OCI-LY3 (cell line): ENCODE data around the gene LARGE1.

Experiments used
- H2AFZ ChIP-seq: fragments of 200-600, 300-600 bp; shearing (Covaris generic); 2 replicates; pipeline ENCODE4 v1.6.0; 2014; ENCODE audit warnings: antibody characterized with exemption, low read depth, low read length
- H3K27ac ChIP-seq: fragments of 200-600, 300-600 bp; sonication (generic); 2 replicates; pipeline ENCODE4 v1.5.1; 2014; ENCODE audit warnings: mild to moderate bottlenecking, low read length, moderate library complexity, mixed read lengths
- H3K27me3 ChIP-seq: fragments of 200-600, 300-600 bp; sonication (generic); 2 replicates; pipeline ENCODE4 v1.6.1; 2014; ENCODE audit warnings: low read depth, low read length, mixed read lengths
- H3K36me3 ChIP-seq: fragments of 200-600, 300-600 bp; sonication (generic); replicated peaks from 2 replicates; pipeline ENCODE3; 2014; ENCODE audit warnings: low read depth, low read length, mixed read lengths
- H3K4me1 ChIP-seq: fragments of 300-600, 200-600 bp; sonication (generic); 2 replicates; pipeline ENCODE4 v1.6.1; 2014; ENCODE audit warnings: low read length, mixed read lengths
- H3K4me2 ChIP-seq: fragments of 200-600, 300-600 bp; sonication (generic); 2 replicates; pipeline ENCODE4 v1.6.1; 2014; ENCODE audit warnings: low read length, mixed read lengths
- H3K4me3 ChIP-seq: fragments of 300-600, 200-600 bp; sonication (generic); 2 replicates; pipeline ENCODE4 v1.5.1; 2014; ENCODE audit warnings: antibody characterized with exemption, mild to moderate bottlenecking, low read length, moderate library complexity
- H3K79me2 ChIP-seq: fragments of 300-600, 200-600 bp; shearing (Covaris generic); 2 replicates; pipeline ENCODE4 v1.6.1; 2014; ENCODE audit warnings: mild to moderate bottlenecking, low read length, mixed read lengths
- H3K9ac ChIP-seq: fragments of 300-600, 200-600 bp; shearing (Covaris generic); 2 replicates; pipeline ENCODE4 v1.6.0; 2014; ENCODE audit warnings: mild to moderate bottlenecking, low read length, moderate library complexity
- H3K9me3 ChIP-seq: fragments of 200-600, 300-600 bp; shearing (Covaris generic); 2 replicates; pipeline ENCODE4 v1.6.1; 2014; ENCODE audit warnings: low read length, mixed read lengths; ENCODE audit not compliant: insufficient read depth
- H4K20me1 ChIP-seq: fragments of 200-600, 300-600 bp; sonication (generic); 2 replicates; pipeline ENCODE4 v1.6.1; 2016; ENCODE audit warnings: low read length, mixed read lengths; ENCODE audit not compliant: insufficient read depth
- EZH2phosphoT487 ChIP-seq: fragments of 200-600 bp; shearing (Covaris generic); IDR thresholded peaks from 2 replicates; pipeline ENCODE4 v1.6.1; 2018; ENCODE audit warnings: antibody characterized with exemption, mixed run types, low read depth
- TF ChIP-seq, protein P1 (sequence below): fragments of 200-600, 300-600 bp; sonication (generic); IDR thresholded peaks from 2 replicates; pipeline ENCODE4 v1.5.1; 2014; ENCODE audit warnings: antibody characterized with exemption, low read length, low read depth

LARGE1 gene

DNA sequence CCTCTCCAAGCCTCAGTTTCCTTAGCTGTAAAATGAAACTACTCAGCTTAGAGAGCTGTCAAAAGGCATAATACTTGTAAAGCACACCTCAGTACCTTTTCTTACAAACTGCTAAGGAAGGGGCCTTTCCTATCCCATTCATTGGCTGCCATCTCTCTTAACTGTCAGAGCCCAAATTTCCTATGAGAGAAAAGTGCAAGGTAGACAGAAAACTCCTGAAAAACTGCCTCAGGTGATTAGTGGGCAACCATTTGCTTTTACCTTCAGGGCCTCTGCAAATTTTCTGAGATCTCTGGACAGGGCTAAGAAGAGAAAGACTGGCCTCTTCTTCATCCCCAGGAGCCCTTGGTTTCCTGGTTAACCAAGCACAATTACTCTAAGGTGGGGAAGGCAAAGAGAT is 13.8 kb downstream of the LARGE1 start:
- H3K36me3 ChIP-seq, result peaks cover 16% of the 10 kb centered on the region

GRCh38 chr22:33903012-33903411 is 17.3 kb downstream of the LARGE1 start:
- H3K79me2 ChIP-seq, result peaks cover 89% of the 10 kb centered on the region
- no peaks in the 10 kb centered on the region for H3K9me3 ChIP-seq
- peaks cover 56% of the 10 kb centered on the region for H4K20me1 ChIP-seq

More for the DNA sequence above, 13.8 kb downstream of the LARGE1 start:
- Histone ChIP-seq H3K27ac (no peak overlapping the region), H2AFZ (no peak overlapping the region), H3K4me2 (no peak overlapping the region), H3K27me3 (no peaks in the 10 kb centered on the region), H3K4me3 (no peak overlapping the region), H3K4me1 (no peaks in the 10 kb centered on the region), H3K9ac (no peak overlapping the region), H4K20me1 (peaks cover 65% of the 10 kb centered on the region), H3K9me3 (no peaks in the 10 kb centered on the region), H3K79me2 (peaks cover 85% of the 10 kb centered on the region)
- TF ChIP-seq, protein P1, sequence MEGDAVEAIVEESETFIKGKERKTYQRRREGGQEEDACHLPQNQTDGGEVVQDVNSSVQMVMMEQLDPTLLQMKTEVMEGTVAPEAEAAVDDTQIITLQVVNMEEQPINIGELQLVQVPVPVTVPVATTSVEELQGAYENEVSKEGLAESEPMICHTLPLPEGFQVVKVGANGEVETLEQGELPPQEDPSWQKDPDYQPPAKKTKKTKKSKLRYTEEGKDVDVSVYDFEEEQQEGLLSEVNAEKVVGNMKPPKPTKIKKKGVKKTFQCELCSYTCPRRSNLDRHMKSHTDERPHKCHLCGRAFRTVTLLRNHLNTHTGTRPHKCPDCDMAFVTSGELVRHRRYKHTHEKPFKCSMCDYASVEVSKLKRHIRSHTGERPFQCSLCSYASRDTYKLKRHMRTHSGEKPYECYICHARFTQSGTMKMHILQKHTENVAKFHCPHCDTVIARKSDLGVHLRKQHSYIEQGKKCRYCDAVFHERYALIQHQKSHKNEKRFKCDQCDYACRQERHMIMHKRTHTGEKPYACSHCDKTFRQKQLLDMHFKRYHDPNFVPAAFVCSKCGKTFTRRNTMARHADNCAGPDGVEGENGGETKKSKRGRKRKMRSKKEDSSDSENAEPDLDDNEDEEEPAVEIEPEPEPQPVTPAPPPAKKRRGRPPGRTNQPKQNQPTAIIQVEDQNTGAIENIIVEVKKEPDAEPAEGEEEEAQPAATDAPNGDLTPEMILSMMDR, result no peak
- TF ChIP-seq EZH2phosphoT487, result no peak

GRCh38 chr22:33902073-33902472 is 18.2 kb downstream of the LARGE1 start:
- H3K4me2 ChIP-seq, result no peak overlapping the region
- H2AFZ ChIP-seq, result no peak overlapping the region
- H3K27ac ChIP-seq, result no peak overlapping the region
- no peaks in the 10 kb centered on the region for H3K27me3 ChIP-seq
- no peak overlapping the region for H3K4me3 ChIP-seq
- no peak overlapping the region for H3K9ac ChIP-seq
- H3K4me1 ChIP-seq, result peaks cover 16% of the 10 kb centered on the region
- H3K36me3 ChIP-seq, result peaks cover 3% of the 10 kb centered on the region
- peaks cover 91% of the 10 kb centered on the region for H3K79me2 ChIP-seq
- peaks cover 56% of the 10 kb centered on the region for H4K20me1 ChIP-seq
- TF ChIP-seq EZH2phosphoT487, result no peak
- TF ChIP-seq, protein P1, result no peak
- H3K9me3 ChIP-seq, result no peaks in the 10 kb centered on the region

More at GRCh38 chr22:33903012-33903411, 17.3 kb downstream of the LARGE1 start:
- Histone ChIP-seq H3K27ac (no peak overlapping the region), H3K4me2 (no peak overlapping the region), H3K4me1 (peaks cover 7% of the 10 kb centered on the region), H3K4me3 (no peak overlapping the region), H2AFZ (no peak overlapping the region), H3K9ac (no peak overlapping the region), H3K27me3 (no peaks in the 10 kb centered on the region), H3K36me3 (peaks cover 6% of the 10 kb centered on the region)
- TF ChIP-seq EZH2phosphoT487, result no peak
- TF ChIP-seq, protein P1, result no peak

DNA sequence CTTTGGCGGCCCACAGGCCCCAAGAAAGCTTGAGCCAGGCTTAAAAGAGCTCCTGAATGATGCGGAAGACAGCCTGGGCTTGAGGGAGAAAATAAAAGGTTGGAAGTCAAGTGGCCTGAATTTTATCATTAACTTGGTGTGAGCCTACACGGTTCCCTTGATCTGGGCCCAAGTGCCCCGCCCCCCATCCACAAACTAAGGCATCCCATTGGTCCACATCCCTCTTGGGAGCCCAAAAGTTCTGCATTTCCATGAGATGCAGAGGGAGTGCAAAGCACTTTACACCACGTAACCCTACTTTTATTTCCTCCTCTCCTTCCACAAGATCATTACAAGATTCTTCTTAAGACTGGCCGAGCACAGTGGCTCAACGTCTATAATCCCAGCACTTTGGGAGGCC is 22.2 kb downstream of the LARGE1 start:
- Histone ChIP-seq H3K4me1 (peaks cover 36% of the 10 kb centered on the region), H3K79me2 (peaks cover 99% of the 10 kb centered on the region), H3K36me3 (peaks cover 19% of the 10 kb centered on the region), H3K4me3 (no peak overlapping the region), H3K27ac (no peak overlapping the region), H3K27me3 (no peaks in the 10 kb centered on the region), H3K4me2 (peak overlapping the region; percentile 89), H4K20me1 (peaks cover 54% of the 10 kb centered on the region), H2AFZ (no peak overlapping the region), H3K9ac (no peak overlapping the region), H3K9me3 (peaks cover 9% of the 10 kb centered on the region)
- TF ChIP-seq, protein P1, result no peak
- no peak for TF ChIP-seq EZH2phosphoT487
